GM10266 (cell line): Measurements from ENCODE around the gene SYT12.

Experiments used
- DNase-seq: peaks from one replicate; pipeline ENCODE4 v3.0.0; 2012; ENCODE audit errors: extremely low spot score
- CTCF ChIP-seq: IDR thresholded peaks from 2 replicates; pipeline ENCODE4 v1.5.1; 2012; ENCODE audit warnings: mild to moderate bottlenecking, low read depth; ENCODE audit not compliant: control insufficient read depth, insufficient read depth; ENCODE audit errors: missing control alignments

SYT12 gene

GRCh38 chr11:67024410-67024809 lies 1.5 kb downstream of the SYT12 start:
- DNase-seq: no peak
- TF ChIP-seq CTCF: no peak

- no peak for DNase-seq
- no peak for TF ChIP-seq CTCF
These were observed 2.0 kb downstream of the SYT12 start for GRCh38 chr11:67024966-67025365.

GRCh38 chr11:67025750-67026149 lies 2.8 kb downstream of the SYT12 start:
- no peak for TF ChIP-seq CTCF
- DNase-seq: no peak

GRCh38 chr11:67026941-67027340 lies 4.0 kb downstream of the SYT12 start:
- no peak for TF ChIP-seq CTCF
- DNase-seq: no peak

GRCh38 chr11:67027483-67027930 lies 4.6 kb downstream of the SYT12 start:
- no peak for DNase-seq
- TF ChIP-seq CTCF: no peak

- TF ChIP-seq CTCF: no peak
- DNase-seq: peak; percentile 75
These were observed 5.1 kb downstream of the SYT12 start for GRCh38 chr11:67027943-67028542.

GRCh38 chr11:67029146-67029545 lies 6.2 kb downstream of the SYT12 start:
- no peak for TF ChIP-seq CTCF
- no peak for DNase-seq
